SHP77 treated with DMSO at 0.1 percent for 48 hours (cell line): ENCODE measurements around the gene CGB3.

Experiments
- DNase-seq: peaks from one replicate; lab custom pipeline; 2025; lab: John Stamatoyannopoulos, UW

Gene CGB3

DNA sequence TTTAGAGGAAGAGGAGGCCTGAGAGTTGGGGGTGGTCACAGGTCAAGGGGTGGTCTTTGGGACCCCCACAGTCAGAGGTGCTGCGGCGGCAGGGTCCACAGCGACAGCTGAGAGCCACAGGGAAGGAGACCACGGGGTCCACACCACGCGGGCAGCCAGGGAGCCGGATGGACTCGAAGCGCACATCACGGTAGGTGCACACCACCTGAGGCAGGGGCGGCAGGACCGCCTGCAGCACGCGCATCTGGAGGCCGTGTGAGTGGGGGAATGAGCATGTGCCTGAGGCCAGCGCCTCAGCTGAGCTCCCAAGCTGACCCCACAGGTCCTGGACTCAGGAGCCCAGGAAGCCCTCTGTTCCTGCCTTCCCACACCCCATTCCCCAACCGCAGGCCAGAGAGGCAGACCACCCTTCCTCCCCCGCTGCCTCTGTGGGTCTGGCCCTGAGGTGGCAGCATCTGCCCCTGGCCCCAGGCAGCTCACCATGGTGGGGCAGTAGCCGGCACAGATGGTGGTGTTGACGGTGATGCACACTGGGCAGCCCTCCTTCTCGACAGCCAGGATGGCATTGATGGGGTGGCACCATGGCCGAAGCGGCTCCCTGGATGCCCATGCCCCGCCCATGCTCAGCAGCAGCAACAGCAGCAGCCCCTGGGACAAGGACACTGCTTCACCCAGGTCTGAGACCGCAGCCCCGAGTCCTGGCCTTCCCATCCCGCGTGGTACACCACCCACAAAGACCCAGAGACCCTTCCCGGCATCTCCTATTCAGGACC is 7.9 kb downstream of the CGB3 start:
- no peak for DNase-seq

DNA sequence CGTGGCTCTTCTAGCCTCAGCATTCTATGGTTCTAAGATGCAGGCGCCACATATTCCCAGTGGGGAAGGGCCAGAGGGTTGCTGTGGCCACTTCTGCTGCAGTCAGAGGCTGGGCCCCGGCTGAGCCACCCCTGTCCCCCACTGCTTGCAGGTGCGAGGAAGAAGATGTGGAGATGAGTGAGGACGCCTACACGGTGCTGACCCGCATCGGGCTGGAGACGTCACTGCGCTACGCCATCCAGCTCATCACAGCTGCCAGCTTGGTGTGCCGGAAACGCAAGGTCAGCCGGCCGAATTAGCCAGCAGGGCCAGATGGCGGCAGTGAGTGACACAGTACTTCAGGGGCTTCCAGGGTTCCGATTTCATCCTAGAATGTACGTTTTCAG is 9.3 kb downstream of the CGB3 start:
- no peak for DNase-seq

- DNase-seq = peak; percentile 18
These were observed 9.8 kb downstream of the CGB3 start for GRCh38 chr19:49014123-49014869.

DNA sequence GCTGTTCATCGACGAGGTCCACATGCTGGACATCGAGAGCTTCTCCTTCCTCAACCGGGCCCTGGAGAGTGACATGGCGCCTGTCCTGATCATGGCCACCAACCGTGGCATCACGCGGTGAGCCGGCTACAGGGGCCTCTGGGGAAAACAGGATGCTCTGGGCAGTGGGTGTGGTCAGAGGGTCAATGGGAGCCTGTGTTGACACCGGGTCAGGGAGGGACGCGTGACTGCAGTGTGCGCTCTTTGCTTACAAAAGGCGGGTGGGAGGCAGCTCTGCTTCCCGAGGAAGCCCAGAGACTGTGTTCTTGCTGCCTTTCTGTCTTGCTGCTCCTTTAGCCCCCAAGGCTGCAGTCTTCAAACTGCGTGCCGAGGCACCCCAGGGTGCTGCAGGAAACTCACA is 12.9 kb downstream of the CGB3 start:
- no peak for DNase-seq

- no peak for DNase-seq
These were observed 13.7 kb downstream of the CGB3 start for GRCh38 chr19:49010453-49010852.

DNA sequence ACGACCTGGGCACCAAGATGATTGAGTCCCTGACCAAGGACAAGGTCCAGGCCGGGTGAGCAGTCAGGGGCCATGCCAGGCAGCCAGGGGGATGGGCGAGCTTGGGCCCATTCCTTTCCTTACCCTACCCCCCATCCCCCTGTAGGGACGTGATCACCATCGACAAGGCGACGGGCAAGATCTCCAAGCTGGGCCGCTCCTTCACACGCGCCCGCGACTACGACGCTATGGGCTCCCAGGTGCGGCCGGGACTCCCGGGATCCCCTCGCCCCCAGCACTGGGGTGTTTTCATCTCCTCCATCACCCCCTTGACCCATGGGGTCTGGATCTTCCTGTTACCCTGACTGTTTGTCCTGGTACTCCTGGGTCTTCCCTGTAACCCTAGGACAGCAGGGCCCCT is 14.3 kb downstream of the CGB3 start:
- no peak for DNase-seq

DNA sequence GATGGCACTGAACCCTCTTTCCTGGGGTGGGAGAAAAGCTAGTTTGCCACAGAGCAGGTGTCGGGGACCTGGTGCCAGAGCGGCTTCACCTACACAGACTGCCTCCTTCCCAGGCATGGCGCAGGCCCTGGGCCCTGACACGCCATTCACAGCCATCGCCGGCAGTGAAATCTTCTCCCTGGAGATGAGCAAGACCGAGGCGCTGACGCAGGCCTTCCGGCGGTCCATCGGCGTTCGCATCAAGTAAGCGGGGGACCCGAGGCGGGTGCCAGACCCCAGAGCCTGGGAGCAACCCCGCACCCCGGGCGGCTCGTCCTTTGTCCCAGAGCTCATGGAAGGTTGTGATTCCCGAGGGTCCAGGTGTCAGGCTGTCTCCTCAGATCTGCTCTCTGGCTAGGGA is 17.2 kb downstream of the CGB3 start:
- no peak for DNase-seq

DNA sequence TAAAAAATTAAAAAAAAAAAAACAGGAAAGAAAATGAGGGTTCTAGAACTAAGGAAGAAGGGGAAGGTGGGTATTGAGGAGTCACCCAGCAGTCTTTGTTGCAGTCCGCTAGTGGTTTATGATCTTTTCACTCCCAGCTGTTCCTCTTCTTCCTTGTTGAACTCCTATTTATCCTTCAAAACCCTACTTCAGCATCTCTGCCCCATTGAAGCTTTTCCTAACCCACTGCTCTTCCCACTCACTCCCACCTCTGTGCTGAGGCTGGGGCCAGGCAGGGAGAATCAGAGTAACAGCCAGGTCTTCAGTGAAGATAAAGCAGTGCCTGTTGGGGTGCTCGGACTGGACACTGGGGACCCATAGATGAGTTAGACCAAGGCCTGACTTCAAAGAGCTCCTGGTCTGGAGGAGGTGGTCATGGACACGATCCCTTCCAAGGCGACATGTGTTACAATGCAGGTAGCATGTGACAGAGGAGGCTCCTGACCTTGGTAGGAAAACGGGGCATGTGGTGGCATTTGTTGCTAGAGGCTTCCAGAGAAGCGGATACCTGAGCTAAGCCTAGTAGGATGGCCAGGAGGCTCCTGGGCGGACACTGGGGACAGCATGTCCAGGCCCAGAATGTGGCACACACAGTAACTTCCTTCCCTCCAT is 19.0 kb downstream of the CGB3 start:
- DNase-seq = no peak

DNA sequence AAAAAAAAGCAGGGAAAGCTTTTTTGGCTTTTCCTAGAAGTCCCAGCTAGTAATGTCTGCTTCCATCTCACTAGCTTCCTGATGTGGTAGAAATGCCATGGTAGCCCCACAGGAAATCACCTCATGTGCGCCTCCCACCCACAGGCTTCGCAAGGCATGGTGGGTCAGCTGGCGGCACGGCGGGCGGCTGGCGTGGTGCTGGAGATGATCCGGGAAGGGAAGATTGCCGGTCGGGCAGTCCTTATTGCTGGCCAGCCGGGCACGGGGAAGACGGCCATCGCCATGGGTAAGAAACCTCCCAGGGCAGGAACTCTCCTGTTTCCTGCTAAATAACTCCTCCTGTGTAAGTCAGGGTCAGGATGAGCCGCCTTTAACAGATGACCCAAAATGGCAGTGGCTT is 20.0 kb downstream of the CGB3 start:
- DNase-seq = no peak

GRCh38 chr19:48999481-49000325 is 24.4 kb downstream of the CGB3 start:
- DNase-seq = peak; percentile 28

DNA sequence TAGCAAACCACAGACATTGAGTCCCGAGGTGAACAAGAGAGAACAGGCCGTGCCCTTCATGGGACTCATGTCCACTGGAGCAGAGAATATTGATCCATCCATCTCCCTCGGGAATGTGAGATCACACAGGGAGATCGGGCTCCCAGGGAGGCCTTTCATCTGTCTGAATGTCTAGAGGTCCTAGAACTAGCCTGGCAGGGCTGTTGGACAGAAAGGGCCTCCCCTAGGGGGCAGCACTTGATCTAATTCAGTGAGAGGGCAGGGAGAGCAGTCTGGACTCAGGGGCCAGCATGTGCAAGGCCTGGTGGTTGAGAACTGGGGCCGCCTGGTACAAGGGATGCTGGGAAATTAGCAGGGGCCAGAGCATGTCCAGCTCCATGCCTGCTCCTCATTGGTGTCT is 26.2 kb downstream of the CGB3 start:
- DNase-seq = peak; percentile 30

DNA sequence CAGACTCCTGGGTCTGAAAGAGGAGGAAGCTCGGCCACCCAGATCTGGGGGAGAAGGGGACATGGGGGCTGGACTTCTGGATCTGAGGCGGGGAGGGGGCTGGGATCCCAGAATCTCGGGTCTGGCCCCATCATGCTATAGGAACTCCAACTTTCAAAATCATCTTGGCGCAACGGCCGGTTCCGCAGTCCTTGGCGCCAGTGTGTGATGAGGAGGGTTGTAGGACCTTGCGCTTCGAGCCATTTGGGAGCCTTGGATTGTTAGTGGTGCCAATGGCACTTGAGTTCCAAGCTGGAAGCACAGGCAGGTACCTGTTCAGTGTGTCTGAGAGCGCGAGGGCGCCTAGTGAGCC is 30.1 kb downstream of the CGB3 start:
- DNase-seq = no peak

DNA sequence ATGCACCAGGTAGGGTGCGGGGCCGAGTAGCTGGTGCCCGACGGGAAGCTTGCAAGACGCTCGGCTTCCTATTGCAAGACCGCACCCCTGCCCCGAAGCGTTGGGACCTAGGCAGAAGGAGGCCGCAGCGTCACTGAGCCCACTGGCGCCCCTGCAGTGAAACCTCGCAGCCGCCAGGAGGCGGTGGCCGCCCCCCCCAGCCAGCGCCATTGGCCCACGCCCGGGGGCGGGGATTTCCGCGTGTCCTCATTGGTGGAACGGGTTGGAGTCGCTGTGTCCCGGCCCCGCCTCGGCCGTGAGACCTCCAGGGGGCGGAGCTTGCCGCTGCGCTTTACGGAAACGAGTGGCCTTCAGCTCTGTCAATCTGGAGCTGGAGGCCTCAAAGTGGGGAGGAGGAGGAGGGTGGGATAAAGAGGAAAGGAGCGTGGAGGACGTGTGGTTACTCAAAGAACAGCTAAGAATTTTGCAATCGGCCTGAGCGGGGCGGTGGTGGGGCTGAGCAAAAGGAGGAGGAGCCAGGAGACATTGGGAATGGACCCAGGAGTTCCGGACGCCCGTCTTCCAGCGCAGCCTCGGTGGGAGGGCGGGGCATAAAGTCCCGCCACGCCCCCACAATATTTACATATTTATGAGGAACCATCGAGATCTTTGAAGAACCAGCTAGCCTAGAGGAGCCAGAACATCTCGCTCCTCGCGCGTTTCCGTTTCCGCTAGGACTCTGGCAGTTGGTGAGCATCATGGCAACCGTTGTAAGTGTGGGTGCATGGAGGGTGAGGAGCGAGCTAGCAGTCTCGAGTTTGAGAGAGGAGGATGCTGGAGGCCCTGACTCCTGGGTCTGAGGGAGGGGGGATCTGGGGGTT is 30.7 kb downstream of the CGB3 start, which contains the start of the genes GYS1 and RUVBL2:
Gene GYS1, minus strand, starts transcription at position 135 of the 860 bp plus-strand sequence. CDS start 197 bp downstream, outside the sequence.
Gene RUVBL2, plus strand, starts transcription at position 713 of the 860 bp plus-strand sequence. Its CDS starts 25 bp downstream, at position 738.
- DNase-seq = peak; percentile 97

DNA sequence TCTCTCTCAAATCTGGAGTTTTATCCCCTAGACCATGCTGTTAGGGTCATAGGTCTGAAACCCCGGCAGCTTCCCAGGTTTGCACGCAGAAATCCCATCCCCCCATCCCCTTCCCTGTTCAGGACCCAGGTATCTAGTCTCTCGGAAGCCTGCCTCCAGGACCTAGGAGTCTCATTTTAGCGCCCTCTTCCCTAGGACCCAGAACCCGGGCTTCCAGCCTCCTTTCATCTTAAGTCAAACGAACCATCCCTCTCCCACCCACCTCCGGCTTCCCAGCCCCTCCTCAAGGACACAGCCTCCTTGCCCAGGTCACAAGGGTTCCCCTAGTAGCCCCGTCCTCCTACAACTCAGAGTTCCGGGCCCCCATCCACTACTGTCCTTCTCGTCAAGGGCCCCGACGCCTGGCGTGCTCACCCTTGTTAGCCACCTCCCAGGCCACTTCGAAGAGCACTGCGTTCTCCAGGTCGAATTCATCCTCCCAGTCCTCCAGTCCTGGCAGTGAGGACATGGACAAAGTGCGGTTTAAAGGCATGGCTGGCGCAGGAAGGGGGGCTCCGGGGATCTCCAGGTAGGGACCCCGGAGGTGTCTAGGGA is 31.5 kb downstream of the CGB3 start:
- no peak for DNase-seq

GRCh38 chr19:48991873-48992580 is 32.1 kb downstream of the CGB3 start:
- no peak for DNase-seq

DNA sequence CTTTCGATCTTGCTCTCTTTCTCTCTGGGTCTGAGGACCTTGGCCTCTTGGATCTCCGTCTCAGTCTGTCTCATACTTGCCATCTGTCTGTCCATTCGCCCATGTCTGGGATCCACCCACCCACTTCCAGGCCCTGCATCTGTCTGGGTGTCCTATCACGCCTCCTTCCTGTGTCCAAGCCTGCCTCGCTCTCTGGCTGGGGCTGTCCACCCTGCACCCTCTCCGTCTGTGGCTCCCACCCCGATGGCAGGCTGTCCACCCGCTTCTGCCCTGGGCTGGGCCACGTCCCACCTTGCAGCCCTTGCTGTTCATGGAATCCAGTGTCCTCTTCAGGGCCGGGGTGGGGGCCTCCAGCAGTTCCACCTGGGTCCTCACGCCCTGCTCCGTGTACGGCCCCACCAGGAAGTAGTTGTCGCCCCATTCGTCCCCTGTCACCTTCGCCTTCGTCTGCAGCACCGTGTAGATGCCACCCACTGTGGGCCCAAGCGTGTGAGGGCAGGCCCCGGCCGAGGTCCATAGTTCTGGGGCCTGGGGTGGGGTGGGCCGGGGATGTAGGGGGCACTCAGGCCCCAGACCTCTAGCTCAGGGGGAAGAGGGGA is 33.0 kb downstream of the CGB3 start:
- no peak for DNase-seq

GRCh38 chr19:48990400-48990799 is 33.7 kb downstream of the CGB3 start:
- DNase-seq = no peak

DNA sequence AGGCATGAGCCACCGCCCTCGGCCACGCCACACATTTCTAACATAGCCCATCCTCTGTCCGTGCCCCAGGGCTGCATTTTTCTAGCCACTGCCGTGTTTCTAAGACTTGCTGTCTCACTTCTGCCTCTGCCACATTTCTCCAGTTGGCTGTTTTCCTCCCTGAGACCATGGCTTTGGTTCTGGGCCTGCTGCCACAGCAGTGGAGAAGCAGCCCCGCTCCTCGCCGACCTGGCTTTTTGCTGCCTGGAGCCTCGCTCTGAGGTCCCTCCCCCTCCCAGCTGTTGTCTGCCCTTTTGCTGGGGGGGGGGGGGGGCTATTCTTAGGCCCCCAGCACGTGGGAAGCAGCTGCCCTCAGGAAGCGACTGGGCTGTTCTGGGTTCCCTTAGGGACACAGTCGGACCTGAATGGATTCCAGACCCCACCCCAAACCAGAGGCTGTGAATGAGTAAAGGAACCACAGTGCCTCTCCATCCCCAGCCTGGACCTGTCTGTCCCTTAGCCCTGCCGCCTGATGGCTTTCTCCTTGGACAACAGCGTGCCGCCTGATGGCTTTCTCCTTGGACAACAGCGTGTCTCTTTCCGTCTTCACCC is 34.3 kb downstream of the CGB3 start:
- no peak for DNase-seq

GRCh38 chr19:48988860-48989259 is 35.3 kb downstream of the CGB3 start:
- DNase-seq = no peak
